Hematopoietic multipotent progenitor cell (in vitro differentiated cells): ENCODE data around the gene ZNF224. TPM values are rescaled to one million over a fixed set of nuclear protein-coding genes. Genes with fewer than 3 reads are reported as not detected.

Experiments used
- DNase-seq, 3 donors: peaks; one replicate each; pipeline ENCODE4 v3.0.0-alpha.2; 2011 to 2015; ENCODE audit warnings: low read depth in 2 of 3, low spot score in 2 of 3
- total RNA-seq: library from RNA; depleted of rRNA; stranded (reverse); fragments of >200 nt; gene quantifications from one replicate; pipeline ENCODE4 v1.2.3, GENCODE V29; 2012

ZNF224 gene
- 16.7 TPM for total RNA-seq

GRCh38 chr19:44093931-44094765, at the start of gene ZNF224:
ZNF224 (plus strand) TSS chr19:44094361; CDS start chr19:44097874, 3,513 bp downstream.
- DNase-seq = peak in 2 of 3 donors; percentile 89 to 93

DNA sequence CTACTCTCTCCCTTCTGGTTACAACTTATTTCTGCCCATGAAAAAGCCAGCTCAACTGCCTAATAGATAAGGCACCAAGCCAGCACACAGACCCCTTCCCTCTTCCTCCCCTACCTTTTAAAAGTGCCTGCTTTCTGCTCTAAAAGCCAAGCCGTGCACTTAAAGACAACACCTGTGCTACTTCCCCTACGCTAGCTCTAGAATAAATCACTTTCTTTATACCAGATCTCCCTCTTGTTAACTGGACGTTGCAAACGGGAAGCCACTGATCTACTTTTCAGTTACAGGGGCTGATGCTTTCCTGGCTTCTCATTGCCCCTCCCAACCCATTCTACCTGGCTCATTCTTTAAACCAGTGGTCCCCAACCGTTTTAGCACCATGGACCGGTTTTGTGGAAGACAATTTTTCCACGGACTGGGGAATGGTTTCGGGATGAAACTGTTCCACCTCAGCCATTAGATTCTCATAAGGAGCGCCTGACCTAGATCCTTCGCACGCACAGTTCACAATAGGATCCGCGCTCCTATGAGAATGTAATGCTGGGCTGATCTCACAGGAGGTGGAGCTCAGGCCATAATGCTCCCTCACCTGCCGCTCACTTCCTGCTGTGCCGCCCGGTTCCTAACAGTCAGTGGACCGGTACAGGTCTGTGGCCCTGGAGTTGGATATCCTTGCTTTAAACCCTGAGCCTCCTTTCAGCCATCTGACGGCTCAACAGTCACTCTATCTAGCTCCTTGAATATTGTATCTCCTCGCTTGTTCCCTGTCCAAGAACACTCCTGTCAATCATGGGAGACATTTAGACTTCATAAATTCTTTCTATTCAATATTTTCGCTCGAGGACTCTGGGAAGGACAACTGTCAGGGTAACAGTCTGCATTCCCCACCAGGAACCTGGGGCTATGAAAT, 43.2 kb upstream of the ZNF224 start:
- peak in 2 of 3 donors; percentile 14 to 26 for DNase-seq

GRCh38 chr19:44051650-44052402, 42.3 kb upstream of the ZNF224 start, which contains the start of gene ZNF223:
ZNF223 (plus strand) TSS chr19:44052036; CDS start chr19:44055177, 3,141 bp downstream.
- peak; percentile 19 to 83 (median 79) for DNase-seq

GRCh38 chr19:44055870-44056269, 38.3 kb upstream of the ZNF224 start:
- no peak for DNase-seq

DNA sequence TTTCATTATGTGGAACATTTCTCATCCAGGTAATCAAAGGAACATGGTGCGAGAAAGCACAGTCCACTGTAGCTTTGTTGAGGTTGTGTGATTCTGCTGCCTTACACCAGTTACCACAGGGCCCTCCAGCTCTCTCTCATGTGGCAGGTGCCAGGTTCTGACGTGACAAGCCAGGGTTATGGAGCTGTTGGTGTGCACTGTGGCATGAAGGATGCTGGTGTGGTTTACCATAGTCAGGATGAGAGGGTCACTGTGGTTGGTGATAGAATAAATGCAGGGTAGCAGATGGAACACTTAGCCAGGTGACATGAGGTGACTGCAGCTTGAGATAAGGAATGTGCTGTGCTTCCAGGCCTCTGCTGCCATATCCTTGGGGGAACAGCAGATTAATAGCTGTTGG, 34.9 kb upstream of the ZNF224 start:
- DNase-seq = no peak

- DNase-seq = no peak
Observed at GRCh38 chr19:44061038-44061437, 33.1 kb upstream of the ZNF224 start.

GRCh38 chr19:44066305-44066704, 27.9 kb upstream of the ZNF224 start:
- DNase-seq = no peak

DNA sequence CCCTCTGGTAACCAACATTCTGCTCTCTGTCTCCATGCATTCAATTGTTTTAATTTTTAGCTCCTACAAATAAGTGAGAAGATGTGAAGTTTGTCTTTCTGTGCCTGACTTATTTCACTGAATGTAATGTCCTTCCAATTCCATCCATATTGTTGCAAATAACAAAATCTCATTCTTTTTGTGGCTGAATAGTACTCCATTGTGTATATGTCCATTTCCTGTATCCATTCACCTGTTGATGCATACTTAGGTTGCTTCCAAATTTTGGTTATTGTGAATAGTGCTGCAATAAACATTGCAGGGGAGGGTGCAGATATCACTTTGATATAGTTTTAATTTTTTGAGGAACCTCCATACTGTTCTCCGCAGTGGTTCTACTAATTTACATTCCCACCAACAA, 24.7 kb upstream of the ZNF224 start:
- no peak for DNase-seq

DNA sequence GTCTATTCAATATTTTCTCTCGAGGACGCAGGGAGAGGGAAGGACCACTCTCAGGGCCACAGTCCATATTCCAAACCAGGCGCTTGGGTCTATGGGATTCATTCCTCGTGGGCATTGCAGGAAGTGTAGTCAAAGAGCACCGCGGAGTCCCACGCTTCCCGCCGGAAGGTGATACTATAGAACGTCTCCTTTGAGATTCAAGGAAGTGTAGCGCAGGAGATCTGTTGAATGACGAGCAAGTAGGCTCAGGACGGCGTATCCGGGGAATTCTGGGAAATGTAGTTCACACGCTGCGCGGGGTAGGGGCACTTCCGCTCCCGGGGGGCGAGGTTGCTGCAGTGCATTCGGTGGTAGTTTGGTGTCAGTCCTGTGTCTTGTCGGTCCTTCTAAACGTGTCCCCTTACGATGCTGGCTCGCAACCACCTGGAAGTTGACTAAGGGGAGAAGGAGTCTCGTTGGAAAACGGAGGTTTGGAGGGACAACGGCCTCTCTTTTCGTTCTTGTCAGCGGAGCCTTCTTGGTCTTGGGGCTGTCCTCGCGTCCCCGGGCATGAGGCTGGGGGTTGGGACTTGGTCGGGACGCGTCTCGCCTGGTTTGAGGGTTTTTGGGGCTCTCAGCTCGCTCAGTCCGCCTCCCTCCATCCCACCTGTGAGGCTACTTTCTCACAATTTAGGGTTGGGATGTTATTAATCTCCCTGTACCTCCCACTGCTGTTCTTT, 22.2 kb upstream of the ZNF224 start, which contains the start of gene ZNF284:
Gene ZNF284 (plus strand): TSS at position 336 of the 719 bp plus-strand sequence. CDS start 4,231 bp downstream, outside the sequence.
- peak; percentile 61 to 94 (median 90) for DNase-seq

DNA sequence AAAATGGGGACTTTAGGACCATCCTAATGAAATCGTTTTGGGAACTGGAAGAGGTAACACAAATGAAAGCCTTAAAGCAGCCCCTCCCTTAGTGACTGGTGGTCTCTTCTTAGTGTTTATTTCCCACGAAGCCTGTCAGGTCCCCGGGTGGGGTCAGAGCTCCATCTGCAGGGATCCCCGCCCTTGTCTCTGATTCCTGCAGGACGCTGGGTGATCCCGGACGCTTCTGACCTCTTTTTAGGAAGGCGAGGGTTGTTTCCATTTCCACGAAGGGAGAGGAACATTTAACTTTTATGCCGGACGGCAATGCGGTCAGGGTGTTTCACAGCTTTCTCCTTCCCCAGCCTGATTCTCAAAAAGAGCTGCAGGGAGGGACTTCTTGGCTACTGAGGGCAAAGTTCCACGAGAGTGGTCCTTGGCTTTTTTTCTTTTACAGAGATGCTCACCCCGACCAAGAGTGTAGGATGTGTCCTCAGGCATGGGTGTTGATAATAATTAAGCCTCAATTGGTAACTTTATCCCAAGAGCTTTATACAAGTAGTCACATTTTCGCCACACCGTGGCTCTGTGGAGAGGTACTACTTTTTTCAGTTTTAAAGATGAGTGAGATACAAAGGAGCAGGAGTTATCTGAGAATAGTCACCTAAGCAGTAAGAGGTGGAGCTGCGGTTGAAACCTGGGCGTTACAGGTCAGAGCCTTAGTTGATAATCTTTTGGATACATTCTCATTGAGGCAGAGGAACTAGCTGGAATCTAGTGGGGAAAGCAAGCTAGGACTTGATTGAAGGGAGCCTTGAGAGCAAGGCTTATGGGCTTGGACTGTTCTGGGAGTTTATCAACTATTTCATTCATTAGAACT, 21.4 kb upstream of the ZNF224 start:
- no peak for DNase-seq

GRCh38 chr19:44076325-44076724, 17.8 kb upstream of the ZNF224 start:
- no peak for DNase-seq

GRCh38 chr19:44092108-44092507, 2.1 kb upstream of the ZNF224 start:
- no peak for DNase-seq

DNA sequence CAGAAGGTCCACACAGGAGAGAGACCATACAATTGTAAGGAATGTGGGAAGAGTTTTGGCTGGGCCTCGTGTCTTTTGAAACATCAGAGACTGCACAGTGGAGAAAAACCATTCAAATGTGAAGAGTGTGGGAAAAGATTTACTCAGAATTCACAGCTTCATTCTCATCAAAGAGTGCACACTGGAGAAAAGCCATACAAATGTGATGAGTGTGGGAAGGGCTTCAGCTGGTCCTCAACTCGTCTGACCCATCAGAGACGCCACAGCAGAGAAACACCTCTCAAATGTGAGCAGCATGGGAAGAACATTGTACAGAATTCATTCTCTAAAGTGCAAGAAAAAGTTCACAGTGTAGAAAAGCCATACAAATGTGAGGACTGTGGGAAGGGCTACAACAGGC, 13.6 kb downstream of the ZNF224 start:
- no peak for DNase-seq

DNA sequence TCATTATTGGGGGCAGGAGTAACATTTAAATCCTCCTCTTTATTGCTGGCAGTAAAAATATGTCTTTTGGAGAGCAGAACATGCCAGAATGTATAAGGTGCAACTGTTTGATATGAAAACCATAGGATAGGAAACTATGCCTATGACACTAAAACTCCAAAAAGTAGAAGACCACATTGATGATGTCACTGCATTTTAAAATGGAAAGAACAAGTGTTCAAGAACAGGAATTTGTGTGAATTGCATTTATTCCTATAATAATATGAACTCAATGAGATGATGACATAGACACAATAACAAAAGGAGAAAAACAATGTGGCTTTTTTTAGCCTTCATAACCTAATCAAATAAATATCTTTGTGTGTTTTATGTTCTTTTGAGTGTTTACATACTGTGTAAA, 15.3 kb downstream of the ZNF224 start:
- no peak for DNase-seq

- peak in 2 of 3 donors; percentile 48 to 64 for DNase-seq
Observed at GRCh38 chr19:44111910-44112463, 17.8 kb downstream of the ZNF224 start.

GRCh38 chr19:44112802-44113137, 18.6 kb downstream of the ZNF224 start:
- DNase-seq = peak in 1 of 3 donors; percentile 0

GRCh38 chr19:44113138-44113783, 19.1 kb downstream of the ZNF224 start, which contains the start of gene ZNF225:
ZNF225 (plus strand) TSS chr19:44113399; CDS start chr19:44115828, 2,429 bp downstream.
- DNase-seq = peak; percentile 53 to 95 (median 94)

DNA sequence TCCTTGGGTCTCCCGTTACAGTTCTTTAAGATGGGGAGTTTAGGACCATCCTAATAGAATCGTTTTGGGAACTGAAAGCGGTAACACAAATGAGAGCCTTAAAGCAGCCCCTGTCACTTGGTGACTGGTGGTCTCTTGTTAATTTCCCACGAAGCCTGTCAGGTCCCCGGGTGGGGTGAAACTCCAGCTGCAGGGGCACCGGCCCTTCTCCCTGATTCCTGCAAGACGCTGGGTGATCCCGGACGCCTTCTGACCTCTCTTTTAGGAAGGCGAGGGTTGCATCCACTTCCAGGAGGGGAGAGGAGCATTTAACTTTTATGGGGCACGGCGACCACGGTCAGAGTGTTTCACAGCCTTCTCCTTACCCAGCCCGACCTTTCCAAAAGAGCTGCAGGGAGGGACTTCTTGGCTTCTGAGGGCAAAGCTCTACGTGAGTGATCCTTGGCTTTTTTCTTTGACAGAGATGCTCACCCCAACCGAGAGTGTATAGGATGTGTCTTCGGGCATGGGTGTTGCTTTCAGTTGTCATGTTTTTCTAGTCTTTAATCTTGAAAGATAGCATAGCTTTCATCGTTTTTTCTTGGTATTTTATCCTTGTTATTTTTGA, 19.7 kb downstream of the ZNF224 start:
- no peak for DNase-seq
